ENCODE data around the gene SLC24A3.

Gene SLC24A3

DNA sequence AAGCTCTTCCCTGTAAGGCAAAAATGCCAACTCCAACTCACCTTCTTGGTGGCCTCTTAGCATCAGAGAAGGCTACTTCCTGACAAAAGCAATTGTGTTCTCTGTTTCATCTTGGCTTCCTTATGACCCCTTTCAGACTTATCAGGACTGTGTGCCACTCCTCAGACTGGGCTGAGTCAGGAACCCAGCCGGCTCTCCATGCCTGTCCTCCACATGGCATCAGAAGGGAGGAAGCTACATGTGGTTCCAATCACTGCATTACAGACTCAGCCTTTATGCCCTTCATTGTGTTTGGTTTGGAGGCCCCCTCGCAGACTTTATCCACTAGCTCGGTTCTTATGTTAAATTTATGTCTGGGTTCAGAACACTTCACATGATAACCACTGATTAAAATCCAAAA is 142.5 kb downstream of the SLC24A3 start:
- H3K4me1 ChIP-seq (ENCODE audit: control insufficient read depth, insufficient read depth, low read length): no peaks in the 10 kb centered on the region

DNA sequence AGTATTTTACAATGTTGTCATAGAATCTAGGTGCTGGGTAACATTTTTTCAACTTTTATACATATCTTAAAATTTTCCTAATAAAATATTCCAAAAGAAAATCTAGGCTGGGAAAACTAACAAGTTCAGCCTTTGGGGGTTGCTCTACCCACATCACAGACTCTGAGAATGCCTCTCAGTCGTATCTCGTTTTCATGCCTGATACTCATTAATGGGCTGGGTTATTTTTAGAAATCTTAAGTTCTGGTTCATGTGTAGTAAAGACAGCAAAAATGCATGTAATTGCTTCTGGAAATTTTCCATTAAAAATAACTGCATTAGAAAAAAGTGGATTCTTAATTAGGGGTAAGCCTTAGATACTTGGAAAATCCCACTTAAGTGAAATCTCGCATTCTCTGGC is 149.3 kb downstream of the SLC24A3 start:
- Histone ChIP-seq H3K4me2 (ENCODE audit: low read length) (no peak overlapping the region), H3K27me3 (ENCODE audit: control insufficient read depth, insufficient read depth, low read length) (no peaks in the 10 kb centered on the region), H3K9me3 (replicated peaks; ENCODE audit: low read length) (no peaks in the 10 kb centered on the region), H3K4me1 (ENCODE audit: control insufficient read depth, insufficient read depth, low read length) (no peaks in the 10 kb centered on the region), H3K4me3 (ENCODE audit: low read length) (no peak overlapping the region), H3K9ac (ENCODE audit: low read depth, low read length) (no peak overlapping the region), H3K36me3 (ENCODE audit: insufficient read depth, low read length) (no peaks in the 10 kb centered on the region)

More for the DNA sequence above, 142.5 kb downstream of the SLC24A3 start:
- Histone ChIP-seq H3K4me3 (ENCODE audit: low read length) (no peak overlapping the region), H3K27me3 (ENCODE audit: control insufficient read depth, insufficient read depth, low read length) (no peaks in the 10 kb centered on the region), H3K9me3 (replicated peaks; ENCODE audit: low read length) (no peaks in the 10 kb centered on the region), H3K36me3 (ENCODE audit: insufficient read depth, low read length) (no peaks in the 10 kb centered on the region), H3K9ac (ENCODE audit: low read depth, low read length) (no peak overlapping the region), H3K4me2 (ENCODE audit: low read length) (no peak overlapping the region)

DNA sequence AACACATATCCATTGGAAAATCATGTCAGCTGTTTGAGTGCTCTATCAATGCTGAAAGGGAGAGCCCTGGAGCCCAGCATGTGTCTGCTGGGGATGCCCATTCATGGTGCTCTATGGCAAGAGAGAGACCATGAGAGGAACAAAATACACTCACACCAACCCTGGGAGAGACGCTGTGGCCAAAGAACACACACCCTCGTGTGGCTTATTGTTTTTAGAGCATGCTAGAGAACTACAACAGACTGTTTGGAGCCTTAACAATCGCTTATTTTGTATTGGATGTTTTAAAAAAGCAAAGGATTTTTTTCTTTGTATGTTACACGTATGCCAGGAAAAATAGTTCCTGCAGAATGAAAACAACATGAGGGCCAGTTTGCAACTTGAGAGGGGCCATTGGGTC is 151.0 kb downstream of the SLC24A3 start:
- H3K9me3 ChIP-seq (replicated peaks; ENCODE audit: low read length): no peaks in the 10 kb centered on the region

DNA sequence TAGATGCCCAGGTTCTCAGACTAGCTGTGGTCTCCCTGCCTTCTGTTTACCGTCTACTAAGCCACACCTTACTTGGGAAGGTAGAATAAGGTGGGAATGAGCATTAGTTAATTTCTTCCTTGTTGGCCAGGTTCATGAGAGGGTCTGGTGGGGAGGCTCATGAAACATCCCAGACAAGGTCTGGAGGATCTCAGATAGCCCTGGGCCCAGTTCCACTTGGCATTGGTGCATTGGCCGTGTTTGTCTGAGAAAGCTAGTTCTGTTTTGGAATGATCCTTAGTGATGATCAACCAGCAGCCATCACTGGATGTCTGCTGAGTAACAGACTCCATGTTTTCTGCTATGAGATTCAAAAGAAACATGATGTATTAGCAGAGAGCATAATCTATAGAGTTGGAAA is 155.1 kb downstream of the SLC24A3 start:
- H3K4me3 ChIP-seq (ENCODE audit: low read length): no peak overlapping the region
- H3K4me2 ChIP-seq (ENCODE audit: low read length): no peak overlapping the region
- H3K4me1 ChIP-seq (ENCODE audit: control insufficient read depth, insufficient read depth, low read length): no peaks in the 10 kb centered on the region
- no peak overlapping the region for H3K9ac ChIP-seq (ENCODE audit: low read depth, low read length)
- H3K9me3 ChIP-seq (replicated peaks; ENCODE audit: low read length): no peaks in the 10 kb centered on the region
- no peaks in the 10 kb centered on the region for H3K27me3 ChIP-seq (ENCODE audit: control insufficient read depth, insufficient read depth, low read length)
- no peaks in the 10 kb centered on the region for H3K36me3 ChIP-seq (ENCODE audit: insufficient read depth, low read length)

More for the DNA sequence above, 151.0 kb downstream of the SLC24A3 start:
- Histone ChIP-seq H3K4me3 (ENCODE audit: low read length) (no peak overlapping the region), H3K4me1 (ENCODE audit: control insufficient read depth, insufficient read depth, low read length) (no peaks in the 10 kb centered on the region), H3K36me3 (ENCODE audit: insufficient read depth, low read length) (no peaks in the 10 kb centered on the region), H3K27me3 (ENCODE audit: control insufficient read depth, insufficient read depth, low read length) (no peaks in the 10 kb centered on the region), H3K9ac (ENCODE audit: low read depth, low read length) (no peak overlapping the region), H3K4me2 (ENCODE audit: low read length) (no peak overlapping the region)

DNA sequence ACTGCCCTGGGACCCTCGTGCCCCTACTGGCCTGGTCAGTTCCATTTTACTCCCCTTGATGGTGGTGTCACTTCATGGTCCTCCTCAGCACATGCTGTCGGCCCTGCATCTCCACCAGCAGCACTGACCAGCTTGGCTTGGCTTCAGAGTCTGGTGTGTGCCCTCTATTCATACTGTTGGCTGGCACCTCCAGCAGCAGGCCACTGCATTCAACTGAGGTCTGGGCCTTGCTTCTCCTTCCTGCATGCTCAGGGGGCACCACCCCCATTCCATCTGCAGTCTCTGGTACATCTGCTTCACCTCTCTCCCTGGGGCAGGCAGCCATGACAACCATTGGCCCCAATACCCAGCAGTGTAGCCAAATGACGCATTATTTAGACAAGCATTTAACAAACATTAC is 155.9 kb downstream of the SLC24A3 start:
- H3K4me1 ChIP-seq (ENCODE audit: control insufficient read depth, insufficient read depth, low read length): no peaks in the 10 kb centered on the region
- H3K4me3 ChIP-seq (ENCODE audit: low read length): no peak overlapping the region
- no peak overlapping the region for H3K9ac ChIP-seq (ENCODE audit: low read depth, low read length)
- H3K27me3 ChIP-seq (ENCODE audit: control insufficient read depth, insufficient read depth, low read length): no peaks in the 10 kb centered on the region
- no peaks in the 10 kb centered on the region for H3K36me3 ChIP-seq (ENCODE audit: insufficient read depth, low read length)
- H3K4me2 ChIP-seq (ENCODE audit: low read length): no peak overlapping the region
- no peaks in the 10 kb centered on the region for H3K9me3 ChIP-seq (replicated peaks; ENCODE audit: low read length)

DNA sequence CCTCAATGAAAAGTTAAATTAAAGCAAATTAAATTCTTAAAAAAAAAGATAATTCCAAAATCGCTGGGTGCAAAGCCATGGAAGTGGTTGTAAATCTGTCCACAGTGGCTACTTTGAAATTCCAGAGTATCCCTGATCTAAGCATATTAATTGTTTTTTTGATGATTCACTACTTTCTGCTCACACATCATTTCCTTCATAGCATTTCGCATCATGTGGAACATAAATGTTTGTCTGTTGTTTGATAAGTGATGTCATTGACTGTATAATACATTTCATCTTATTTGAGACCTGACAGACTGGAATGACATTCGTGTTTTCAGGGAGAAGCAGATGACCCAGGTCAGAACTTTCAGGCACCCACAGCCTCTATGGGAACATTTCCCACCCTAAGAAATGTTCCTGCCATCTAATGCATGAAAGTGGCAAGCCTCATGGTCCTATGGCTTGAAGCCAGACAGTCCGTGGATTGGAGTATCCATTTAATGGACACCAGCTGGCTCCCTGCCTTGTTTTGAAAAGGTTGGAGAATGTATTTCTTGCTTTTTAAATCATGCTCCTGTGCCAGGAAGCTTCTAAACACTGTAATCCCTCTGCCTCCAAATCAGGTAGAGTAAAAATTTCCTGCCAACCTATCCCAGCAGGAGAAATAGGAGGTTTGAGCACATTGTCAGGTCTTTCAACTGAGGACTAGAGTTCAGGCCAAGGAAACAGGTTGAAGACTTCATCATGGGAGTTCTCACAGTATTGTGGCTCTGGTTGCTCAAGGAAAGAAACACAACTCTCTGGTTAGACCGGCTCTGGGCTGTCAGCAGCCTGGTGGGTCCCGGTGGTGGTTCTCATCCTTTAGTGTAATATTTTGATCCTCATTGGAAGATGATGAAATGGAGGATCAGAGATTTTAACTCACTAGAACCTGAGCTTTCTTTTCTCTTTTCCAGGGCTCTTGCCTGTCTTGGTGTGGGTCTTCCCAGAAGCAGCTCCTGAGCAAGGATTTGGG is 157.9 kb downstream of the SLC24A3 start:
- Histone ChIP-seq H3K27me3 (ENCODE audit: control insufficient read depth, insufficient read depth, low read length) (no peaks in the 10 kb centered on the region), H3K9me3 (replicated peaks; ENCODE audit: low read length) (no peaks in the 10 kb centered on the region), H3K4me2 (ENCODE audit: low read length) (no peak overlapping the region), H3K9ac (ENCODE audit: low read depth, low read length) (no peak overlapping the region), H3K4me3 (ENCODE audit: low read length) (no peak overlapping the region), H3K36me3 (ENCODE audit: insufficient read depth, low read length) (no peaks in the 10 kb centered on the region), H3K4me1 (ENCODE audit: control insufficient read depth, insufficient read depth, low read length) (no peaks in the 10 kb centered on the region)

DNA sequence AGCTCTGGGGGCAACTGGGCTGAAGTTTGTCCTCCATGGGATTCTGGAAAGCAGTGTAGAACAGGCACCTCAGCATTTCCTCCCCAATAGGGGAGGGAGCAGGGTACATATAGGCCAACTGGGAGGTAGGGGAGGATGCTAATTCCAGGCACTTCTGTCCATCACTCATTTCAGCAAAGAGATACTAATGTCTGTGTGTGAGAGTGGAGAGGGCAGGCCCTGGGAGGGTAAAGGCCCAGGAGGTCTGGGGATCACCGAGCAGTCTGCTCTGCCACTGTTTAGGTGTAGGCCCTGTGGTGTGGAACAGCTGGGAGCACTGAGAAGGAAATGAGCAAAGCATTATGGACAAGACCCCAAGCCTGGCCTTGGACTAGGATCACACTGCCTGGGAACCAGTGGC is 158.7 kb downstream of the SLC24A3 start:
- no peak overlapping the region for H3K4me3 ChIP-seq (ENCODE audit: low read length)
- no peaks in the 10 kb centered on the region for H3K27me3 ChIP-seq (ENCODE audit: control insufficient read depth, insufficient read depth, low read length)
- no peaks in the 10 kb centered on the region for H3K4me1 ChIP-seq (ENCODE audit: control insufficient read depth, insufficient read depth, low read length)
- H3K9me3 ChIP-seq (replicated peaks; ENCODE audit: low read length): no peaks in the 10 kb centered on the region
- H3K9ac ChIP-seq (ENCODE audit: low read depth, low read length): no peak overlapping the region
- no peak overlapping the region for H3K4me2 ChIP-seq (ENCODE audit: low read length)
- no peaks in the 10 kb centered on the region for H3K36me3 ChIP-seq (ENCODE audit: insufficient read depth, low read length)

DNA sequence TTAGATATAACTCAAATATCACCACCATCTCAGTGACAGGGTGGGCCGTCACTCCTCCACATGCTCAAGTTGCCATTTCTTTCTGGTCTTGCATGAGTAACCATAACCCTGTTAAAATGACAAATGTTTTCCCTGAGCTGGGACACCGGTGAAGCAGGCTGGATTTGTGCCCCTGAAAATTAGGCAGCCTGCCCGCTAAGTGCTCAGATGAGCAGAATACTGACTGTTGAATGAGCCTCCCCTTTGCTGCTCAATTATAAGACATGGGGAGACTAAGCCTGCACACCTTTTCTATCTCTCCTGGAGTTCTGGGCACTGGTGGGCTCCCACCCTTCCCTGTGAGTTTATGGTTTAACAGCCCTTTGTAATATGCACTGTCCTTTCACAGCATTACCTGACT is 161.8 kb downstream of the SLC24A3 start:
- Histone ChIP-seq H3K9me3 (replicated peaks; ENCODE audit: low read length) (no peaks in the 10 kb centered on the region), H3K36me3 (ENCODE audit: insufficient read depth, low read length) (no peaks in the 10 kb centered on the region), H3K27me3 (ENCODE audit: control insufficient read depth, insufficient read depth, low read length) (no peaks in the 10 kb centered on the region), H3K4me1 (ENCODE audit: control insufficient read depth, insufficient read depth, low read length) (no peaks in the 10 kb centered on the region), H3K9ac (ENCODE audit: low read depth, low read length) (no peak overlapping the region), H3K4me3 (ENCODE audit: low read length) (no peak overlapping the region), H3K4me2 (ENCODE audit: low read length) (no peak overlapping the region)

DNA sequence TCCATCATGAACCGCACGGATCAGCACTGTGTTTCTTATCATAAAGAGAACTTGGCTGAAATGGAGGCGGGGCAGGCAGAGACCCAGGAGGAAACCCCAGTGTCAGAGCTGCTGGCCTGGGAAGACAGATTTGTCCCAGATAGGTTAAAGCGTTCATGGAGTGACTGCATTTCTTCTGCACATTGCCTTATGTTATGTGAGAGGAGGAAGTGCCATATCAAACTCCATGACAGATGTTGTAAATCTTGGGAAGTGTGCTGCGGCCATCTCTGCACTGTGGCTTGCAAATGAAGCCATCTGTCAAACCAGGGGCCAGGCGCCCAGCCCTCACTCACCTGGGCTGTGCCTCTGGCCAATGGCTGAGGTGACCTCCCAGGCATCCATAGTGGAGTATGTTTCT is 163.0 kb downstream of the SLC24A3 start:
- no peak overlapping the region for H3K9ac ChIP-seq (ENCODE audit: low read depth, low read length)
- H3K4me1 ChIP-seq (ENCODE audit: control insufficient read depth, insufficient read depth, low read length): no peaks in the 10 kb centered on the region
- no peak overlapping the region for H3K4me2 ChIP-seq (ENCODE audit: low read length)
- H3K36me3 ChIP-seq (ENCODE audit: insufficient read depth, low read length): no peaks in the 10 kb centered on the region
- H3K9me3 ChIP-seq (replicated peaks; ENCODE audit: low read length): no peaks in the 10 kb centered on the region
- no peak overlapping the region for H3K4me3 ChIP-seq (ENCODE audit: low read length)
- H3K27me3 ChIP-seq (ENCODE audit: control insufficient read depth, insufficient read depth, low read length): no peaks in the 10 kb centered on the region

DNA sequence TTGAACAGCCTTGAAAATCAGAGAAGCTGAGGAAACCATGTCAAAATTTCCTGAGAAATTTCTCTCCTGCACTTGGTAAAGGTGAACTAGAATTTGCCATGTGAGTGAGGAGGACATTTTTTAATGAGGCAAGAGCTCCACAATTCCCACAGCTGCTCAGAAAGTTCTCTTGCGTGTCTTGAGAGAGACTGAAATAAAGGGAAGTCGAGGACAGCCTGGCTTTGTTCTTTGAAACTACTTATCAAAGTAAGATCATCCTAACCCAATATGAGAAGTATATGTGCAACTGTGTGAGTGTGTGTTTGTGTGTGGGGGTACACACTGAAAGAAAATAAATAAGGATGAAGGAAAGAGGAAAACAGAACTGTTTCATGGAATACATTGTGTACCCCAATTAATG is 163.4 kb downstream of the SLC24A3 start:
- no peaks in the 10 kb centered on the region for H3K27me3 ChIP-seq (ENCODE audit: control insufficient read depth, insufficient read depth, low read length)
- H3K9me3 ChIP-seq (replicated peaks; ENCODE audit: low read length): no peaks in the 10 kb centered on the region

DNA sequence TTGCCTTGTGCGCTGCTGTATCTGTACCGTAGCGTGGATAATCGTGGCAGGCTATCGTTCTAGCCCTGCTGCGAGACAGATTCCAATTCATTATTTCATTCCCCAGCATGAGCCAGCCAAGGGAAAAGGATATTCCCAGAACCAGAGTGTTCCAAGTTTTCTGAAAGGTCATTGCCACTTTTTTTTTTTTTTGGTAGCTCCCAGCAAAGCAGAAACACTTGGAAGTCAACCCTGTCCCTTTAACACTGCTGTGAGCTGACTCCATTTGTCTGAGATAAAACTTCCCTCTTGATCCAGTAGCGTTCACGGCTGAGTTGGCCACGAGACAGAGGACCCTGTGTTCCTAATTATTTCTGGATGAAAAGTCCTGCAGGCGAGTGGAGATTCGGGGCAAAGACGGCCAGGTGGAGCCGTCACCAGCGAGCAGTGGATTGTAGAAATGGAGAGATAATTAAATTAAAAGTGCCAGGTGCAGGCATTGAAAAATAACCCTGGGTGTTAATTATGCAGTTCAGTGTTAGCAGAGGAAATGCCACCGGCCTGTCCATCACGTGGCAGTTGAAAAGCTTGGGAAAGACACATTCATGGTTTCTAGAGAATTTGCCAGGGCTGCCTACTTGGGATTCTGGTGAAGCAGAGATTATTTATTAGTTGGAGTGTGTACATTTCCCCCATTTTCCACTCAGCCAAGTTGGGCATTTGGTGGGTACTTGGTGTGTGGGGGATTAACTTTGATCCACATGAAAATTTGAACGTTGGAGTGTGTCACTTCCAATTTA is 164.2 kb downstream of the SLC24A3 start:
- no peaks in the 10 kb centered on the region for H3K27me3 ChIP-seq (ENCODE audit: control insufficient read depth, insufficient read depth, low read length)
- H3K4me3 ChIP-seq (ENCODE audit: low read length): no peak overlapping the region
- no peaks in the 10 kb centered on the region for H3K36me3 ChIP-seq (ENCODE audit: insufficient read depth, low read length)
- no peaks in the 10 kb centered on the region for H3K9me3 ChIP-seq (replicated peaks; ENCODE audit: low read length)
- H3K9ac ChIP-seq (ENCODE audit: low read depth, low read length): no peak overlapping the region
- H3K4me1 ChIP-seq (ENCODE audit: control insufficient read depth, insufficient read depth, low read length): no peaks in the 10 kb centered on the region
- H3K4me2 ChIP-seq (ENCODE audit: low read length): no peak overlapping the region

More for the DNA sequence above, 163.4 kb downstream of the SLC24A3 start:
- Histone ChIP-seq H3K4me3 (ENCODE audit: low read length) (no peak overlapping the region), H3K9ac (ENCODE audit: low read depth, low read length) (no peak overlapping the region), H3K36me3 (ENCODE audit: insufficient read depth, low read length) (no peaks in the 10 kb centered on the region), H3K4me2 (ENCODE audit: low read length) (no peak overlapping the region), H3K4me1 (ENCODE audit: control insufficient read depth, insufficient read depth, low read length) (no peaks in the 10 kb centered on the region)
